Stomach (tissue), 9 donors: Measurements from ENCODE around the gene CMTM7. TPM values are rescaled to one million over a fixed set of nuclear protein-coding genes. Genes with fewer than 3 reads are reported as not detected.

Experiments
- DNase-seq, 2 donors: peaks; one replicate each; pipeline versions ENCODE4 v3.0.0 to v3.0.0-alpha.2; 2013 to 2019
- H3K27ac ChIP-seq, 5 donors: fragments of 200-600 bp in 4 of 5; sonication (generic) in 4 of 5; one replicate each; pipeline ENCODE4 v1.5.1; 2013 to 2019; ENCODE audit warnings: mild to moderate bottlenecking in 1 of 5, moderate library complexity in 1 of 5
- H3K27me3 ChIP-seq, 3 donors: fragments of 200-600 bp; sonication (generic); one replicate each; pipeline ENCODE4 v1.5.1; 2017 to 2019; ENCODE audit warnings: mixed run types in 1 of 3
- H3K36me3 ChIP-seq, 4 donors: fragments of 200-600 bp; sonication (generic); 1 replicate in 3 of 4; 2 replicates in 1 of 4; pipeline ENCODE4 v1.5.1; 2016 to 2019
- H3K4me1 ChIP-seq, 4 donors: fragments of 200-600 bp; sonication (generic); one replicate each; pipeline ENCODE4 v1.5.1; 2016 to 2019
- H3K4me3 ChIP-seq, 4 donors: fragments of 200-600 bp; sonication (generic) in 3 of 4; one replicate each; pipeline ENCODE4 v1.5.1; 2016 to 2019; ENCODE audit warnings: mild to moderate bottlenecking in 1 of 4
- H3K9me3 ChIP-seq, 4 donors: fragments of 200-600 bp; sonication (generic); one replicate each; pipeline ENCODE4 v1.5.1; 2016 to 2019
- EP300 ChIP-seq: sonication (generic); formaldehyde crosslinking; IDR thresholded peaks from one replicate; pipeline ENCODE4 v1.6.1; 2017; ENCODE audit warnings: antibody characterized with exemption
- POLR2A ChIP-seq, 4 donors: fragments of 450-650 bp; IDR thresholded peaks; one replicate each; pipeline ENCODE4 v1.6.1; 2016; ENCODE audit warnings: antibody characterized with exemption in 4 of 4, control low read depth in 2 of 4, mild to moderate bottlenecking in 1 of 4, moderate library complexity in 1 of 4
- POLR2AphosphoS5 ChIP-seq, 3 donors: sonication (generic); formaldehyde crosslinking; IDR thresholded peaks; one replicate each; pipeline ENCODE4 v1.6.1; 2016; ENCODE audit warnings: antibody characterized with exemption in 3 of 3
- WGBS, 5 donors: extraction: QIAGEN DNeasy Blood & Tissue Kit in 3 of 5; methylation state at CpG; one replicate each; pipeline versions ENCODE4 v1.1.5 to v1.1.7; 2013 to 2018; 5-methylcytosine and 5-hydroxymethylcytosine counted together
- intact Hi-C: fragments of 100-400 bp; cut with DNase I; formaldehyde crosslinking; loops from one replicate; pipeline ENCODE4 v1.15.1; 2023; ENCODE audit warnings: low total_unique reads
- polyA plus RNA-seq, 3 donors: library from polyadenylated mRNA; stranded (reverse); fragments of 200-250 nt; gene quantifications; one replicate each; pipeline ENCODE4 v1.2.3, GENCODE V29; 2013
- total RNA-seq, 5 donors: library from RNA; depleted of rRNA; stranded (reverse); fragments of >200 nt; gene quantifications; one replicate each; pipeline versions ENCODE4 v1.1.0 to v1.2.3, GENCODE V29; 2014 to 2016
- TF ChIP-seq, protein P1 (sequence below), 7 experiments: fragments of 450-650 bp in 4 of 7; fragments of 200-600 bp in 3 of 7; sonication (generic) in 3 of 7; IDR thresholded peaks; one replicate each; pipeline ENCODE4 v1.5.1; 2016 to 2019; ENCODE audit warnings: antibody characterized with exemption in 7 of 7, control low read depth in 2 of 7, mild to moderate bottlenecking in 1 of 7
- donor health status: healthy with polysubstance abuse.
- donor health status: Bipolar disorder and iron deficiency.
- donor health status: healthy.

Gene CMTM7
- total and polyA plus RNA-seq, 8 donors, result 3.1 to 54.9 (median 7.4) TPM; not detected in 1

- peaks cover 0 to 27% (median 8%) of the 10 kb centered on the region in 4 donors for H3K4me1 ChIP-seq
- H3K27me3 ChIP-seq, result no peaks in the 10 kb centered on the region
- DNase-seq, result peak; percentile 10 to 47
- no peak overlapping the region for H3K4me3 ChIP-seq
- intact Hi-C loops, result no loop called here
- no peak overlapping the region for H3K27ac ChIP-seq
- H3K9me3 ChIP-seq, result no peaks in the 10 kb centered on the region
- TF ChIP-seq, protein P1, sequence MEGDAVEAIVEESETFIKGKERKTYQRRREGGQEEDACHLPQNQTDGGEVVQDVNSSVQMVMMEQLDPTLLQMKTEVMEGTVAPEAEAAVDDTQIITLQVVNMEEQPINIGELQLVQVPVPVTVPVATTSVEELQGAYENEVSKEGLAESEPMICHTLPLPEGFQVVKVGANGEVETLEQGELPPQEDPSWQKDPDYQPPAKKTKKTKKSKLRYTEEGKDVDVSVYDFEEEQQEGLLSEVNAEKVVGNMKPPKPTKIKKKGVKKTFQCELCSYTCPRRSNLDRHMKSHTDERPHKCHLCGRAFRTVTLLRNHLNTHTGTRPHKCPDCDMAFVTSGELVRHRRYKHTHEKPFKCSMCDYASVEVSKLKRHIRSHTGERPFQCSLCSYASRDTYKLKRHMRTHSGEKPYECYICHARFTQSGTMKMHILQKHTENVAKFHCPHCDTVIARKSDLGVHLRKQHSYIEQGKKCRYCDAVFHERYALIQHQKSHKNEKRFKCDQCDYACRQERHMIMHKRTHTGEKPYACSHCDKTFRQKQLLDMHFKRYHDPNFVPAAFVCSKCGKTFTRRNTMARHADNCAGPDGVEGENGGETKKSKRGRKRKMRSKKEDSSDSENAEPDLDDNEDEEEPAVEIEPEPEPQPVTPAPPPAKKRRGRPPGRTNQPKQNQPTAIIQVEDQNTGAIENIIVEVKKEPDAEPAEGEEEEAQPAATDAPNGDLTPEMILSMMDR (IDR thresholded peaks at IDR 0.05), result no peak
- no peak for TF ChIP-seq EP300
- no peak for TF ChIP-seq POLR2AphosphoS5 (IDR thresholded peaks at IDR 0.05)
- no peak for TF ChIP-seq POLR2A (IDR thresholded peaks at IDR 0.05)
- peaks cover 0 to 46% (median 13%) of the 10 kb centered on the region in 4 donors for H3K36me3 ChIP-seq
- WGBS, 5 donors, result 66 to 75% (median 71%) methylated on average over 15 of the region's 15 CpGs
These were observed 63.3 kb downstream of the CMTM7 start for GRCh38 chr3:32454731-32455608.

DNA sequence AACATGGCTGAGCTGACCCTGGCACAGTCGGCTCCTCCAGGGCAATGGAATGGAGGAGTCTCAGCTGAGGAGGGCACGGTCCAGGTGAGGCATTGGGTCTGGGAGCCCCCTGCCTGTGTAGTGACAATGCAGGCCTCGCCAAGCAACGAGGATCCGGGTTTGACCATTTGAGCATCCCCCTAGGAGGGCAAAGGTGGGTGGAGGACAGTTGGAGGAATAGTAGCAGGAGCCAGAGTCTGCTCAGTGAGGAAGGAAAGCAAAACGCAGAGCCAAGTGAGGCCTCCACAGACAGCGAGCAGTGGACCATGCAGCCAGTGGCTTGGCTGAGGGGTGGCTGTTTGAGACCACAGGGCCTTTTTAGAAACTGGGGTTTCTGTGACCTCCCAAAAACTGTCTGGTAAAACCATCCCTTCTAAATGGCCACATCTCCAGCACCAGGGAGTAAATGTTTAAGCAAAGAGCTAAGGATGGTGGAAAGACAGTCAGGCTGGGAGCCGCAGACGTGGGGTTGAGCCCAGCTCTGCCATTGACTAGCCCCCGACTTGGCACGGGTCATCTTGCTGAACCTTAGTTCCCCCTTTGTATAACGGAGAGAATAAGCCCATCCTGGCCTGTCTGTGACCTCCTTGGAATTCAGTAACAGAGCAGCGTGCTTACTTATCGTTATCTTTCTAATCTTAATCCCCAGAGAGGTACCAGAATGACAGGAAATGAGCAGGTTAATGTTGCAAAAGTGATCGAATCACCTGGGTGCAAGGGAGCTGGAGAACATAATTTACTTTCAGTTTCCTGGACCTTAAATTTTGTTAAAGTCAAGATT lies 64.2 kb downstream of the CMTM7 start:
- H3K36me3 ChIP-seq, result peaks cover 0 to 38% (median 10%) of the 10 kb centered on the region in 4 donors
- peaks cover 0 to 34% (median 8%) of the 10 kb centered on the region in 4 donors for H3K4me1 ChIP-seq
- H3K9me3 ChIP-seq, result no peaks in the 10 kb centered on the region
- TF ChIP-seq EP300, result no peak
- H3K4me3 ChIP-seq, result no peak overlapping the region
- intact Hi-C loops, result no loop called here
- H3K27ac ChIP-seq, result peak overlapping the region in 1 of 5 donors; percentile 41
- no peaks in the 10 kb centered on the region for H3K27me3 ChIP-seq
- peak in 1 of 2 donors; percentile 17 for DNase-seq
- WGBS, 5 donors, result 80 to 92% (median 86%) methylated on average over 13 to 15 of the region's 15 CpGs

- Histone ChIP-seq H3K9me3 (no peaks in the 10 kb centered on the region), H3K27ac (peak overlapping the region in 1 of 5 donors; percentile 41)
- WGBS, 5 donors, result 82 to 92% (median 85%) methylated on average over 11 of the region's 11 CpGs
These were observed 64.9 kb downstream of the CMTM7 start for GRCh38 chr3:32456429-32457130.

GRCh38 chr3:32457971-32458471 lies 66.4 kb downstream of the CMTM7 start:
- Histone ChIP-seq H3K4me3 (no peak overlapping the region), H3K9me3 (no peaks in the 10 kb centered on the region), H3K36me3 (peaks cover 0 to 27% (median 7%) of the 10 kb centered on the region in 4 donors), H3K4me1 (peaks cover 4 to 54% (median 15%) of the 10 kb centered on the region in 4 donors), H3K27me3 (no peaks in the 10 kb centered on the region), H3K27ac (peak overlapping the region; percentile 49 to 66 (median 62))
- WGBS, 5 donors, result 49 to 63% (median 62%) methylated on average over 9 of the region's 9 CpGs
- peak in 1 of 2 donors; percentile 44 for DNase-seq
- intact Hi-C loops, result no loop called here
- TF ChIP-seq POLR2AphosphoS5 (IDR thresholded peaks at IDR 0.05), result no peak
- TF ChIP-seq EP300, result no peak
- TF ChIP-seq, protein P1 (IDR thresholded peaks at IDR 0.05), result no peak
- no peak for TF ChIP-seq POLR2A (IDR thresholded peaks at IDR 0.05)

More at GRCh38 chr3:32456429-32457130, 64.9 kb downstream of the CMTM7 start:
- no peak for DNase-seq
- TF ChIP-seq POLR2A (IDR thresholded peaks at IDR 0.05) (no peak), EP300 (no peak), POLR2AphosphoS5 (IDR thresholded peaks at IDR 0.05) (no peak)
- TF ChIP-seq, protein P1 (IDR thresholded peaks at IDR 0.05), result no peak
- intact Hi-C loops, result no loop called here
- H3K36me3 ChIP-seq, result peaks cover 0 to 36% (median 10%) of the 10 kb centered on the region in 4 donors
- peaks cover 0 to 42% (median 9%) of the 10 kb centered on the region in 4 donors for H3K4me1 ChIP-seq
- H3K4me3 ChIP-seq, result no peak overlapping the region
- no peaks in the 10 kb centered on the region for H3K27me3 ChIP-seq
